Endothelial cell of umbilical vein (primary cell): Measurements from ENCODE around the gene DPPA2. TPM values are rescaled to one million over a fixed set of nuclear protein-coding genes. Genes with fewer than 3 reads are reported as not detected.

Experiments used
- BruUV-seq: library from RNA; stranded (reverse); fragments of 400-500 nt; replicated peaks from 2 replicates; lab custom pipeline; 2021; lab: Mats Ljungman, UMichigan
- CTCF ChIA-PET: fragments of 300-600, 350-600 bp; sonication (Branson Sonifier 250); formaldehyde crosslinking; loops from one replicate; lab custom pipeline; 2021; ENCODE audit warnings: antibody characterized with exemption, inconsistent platforms; lab: Charles Lee
- POLR2A ChIA-PET: fragments of 300-600, 350-600 bp; sonication (Branson Sonifier 250); formaldehyde crosslinking; loops from one replicate; lab custom pipeline; 2021; ENCODE audit warnings: antibody characterized with exemption, inconsistent platforms; lab: Charles Lee
- DNase-seq: peaks from one replicate; pipeline ENCODE4 v3.0.0-alpha.2; 2011; ENCODE audit warnings: low read depth, low spot score
- FAIRE-seq: peaks from 2 replicates; lab custom pipeline; 2011; peaks lifted over from hg19 to GRCh38; lab: Jason Lieb, UNC
- H2AFZ ChIP-seq: 2 replicates; pipeline ENCODE4 v1.6.0; 2012; ENCODE audit warnings: low read depth, low read length, control low read depth, inconsistent platforms
- H3K27ac ChIP-seq: 2 replicates; pipeline ENCODE4 v1.5.1; 2011; ENCODE audit warnings: low read depth, mild to moderate bottlenecking, control low read depth, low read length, moderate library complexity; ENCODE audit not compliant: insufficient read depth
- H3K27me3 ChIP-seq, 2 experiments: 2 replicates each; pipeline versions ENCODE4 v1.6.0 to v1.6.1; 2011; ENCODE audit warnings: low read length in 2 of 2, mixed read lengths in 1 of 2; ENCODE audit not compliant: control insufficient read depth in 2 of 2, insufficient read depth in 2 of 2
- H3K36me3 ChIP-seq, 2 experiments: 2 replicates in 1 of 2; 3 replicates in 1 of 2; pipeline ENCODE4 v1.5.1; 2011; ENCODE audit warnings: low read length in 2 of 2, mild to moderate bottlenecking in 1 of 2, moderate library complexity in 1 of 2; ENCODE audit not compliant: control insufficient read depth in 2 of 2, insufficient read depth in 2 of 2; ENCODE audit errors: extremely low read depth in 1 of 2
- H3K4me1 ChIP-seq: 3 replicates; pipeline ENCODE4 v1.5.1; 2011; ENCODE audit warnings: mild to moderate bottlenecking, low read length; ENCODE audit not compliant: control insufficient read depth, insufficient read depth; ENCODE audit errors: extremely low read depth
- H3K4me2 ChIP-seq: 2 replicates; pipeline ENCODE4 v1.6.1; 2011; ENCODE audit warnings: low read length, control low read depth, mixed read lengths; ENCODE audit not compliant: insufficient read depth
- H3K4me3 ChIP-seq, 3 experiments: fragments of 200-600 bp in 1 of 3; sonication (generic), shearing (Covaris generic) in 1 of 3; replicated peaks in 1 of 3; 2 replicates each; pipeline ENCODE4 v1.5.1; 2011 to 2016; ENCODE audit warnings: control low read depth in 3 of 3, low read length in 3 of 3, mild to moderate bottlenecking in 2 of 3, inconsistent platforms in 1 of 3, low read depth in 1 of 3, moderate library complexity in 1 of 3; ENCODE audit not compliant: insufficient read depth in 1 of 3
- H3K79me2 ChIP-seq: 2 replicates; pipeline ENCODE4 v1.6.0; 2012; ENCODE audit warnings: low read length, inconsistent platforms; ENCODE audit not compliant: control insufficient read depth, insufficient read depth
- H3K9ac ChIP-seq: replicated peaks from 2 replicates; pipeline ENCODE3; 2011; ENCODE audit warnings: low read length, control low read depth; ENCODE audit not compliant: insufficient read depth; ENCODE audit errors: extremely low read depth
- H3K9me1 ChIP-seq: replicated peaks from 3 replicates; pipeline ENCODE4 v1.6.0; 2011; ENCODE audit warnings: mild to moderate bottlenecking, low read length; ENCODE audit not compliant: control insufficient read depth, insufficient read depth; ENCODE audit errors: extremely low read depth
- H3K9me3 ChIP-seq: replicated peaks from 2 replicates; pipeline ENCODE4 v1.5.1; 2012; ENCODE audit warnings: low read length, inconsistent platforms; ENCODE audit not compliant: control insufficient read depth, insufficient read depth
- H4K20me1 ChIP-seq: replicated peaks from 2 replicates; pipeline ENCODE3; 2011; ENCODE audit warnings: mild to moderate bottlenecking, low read length; ENCODE audit not compliant: control insufficient read depth, insufficient read depth; ENCODE audit errors: extremely low read depth
- CTCF ChIP-seq, 2 donors: IDR thresholded peaks; 1 replicate in 1 of 2; 2 replicates in 1 of 2; pipeline ENCODE4 v1.5.1; 2011; ENCODE audit warnings: low read length in 2 of 2, mild to moderate bottlenecking in 2 of 2, moderate library complexity in 2 of 2, control low read depth in 1 of 2, inconsistent platforms in 1 of 2, low read depth in 1 of 2; ENCODE audit not compliant: insufficient read depth in 1 of 2; ENCODE audit errors: extremely low read depth in 1 of 2
- EZH2 ChIP-seq: IDR thresholded peaks from 2 replicates; pipeline ENCODE4 v1.6.1; 2012; ENCODE audit warnings: borderline replicate concordance, low read depth, mild to moderate bottlenecking, moderate library complexity, low read length, inconsistent platforms; ENCODE audit not compliant: severe bottlenecking
- FOS ChIP-seq: IDR thresholded peaks from 2 replicates; pipeline ENCODE4 v1.6.1; 2011; ENCODE audit warnings: mild to moderate bottlenecking, low read length, moderate library complexity, borderline replicate concordance; ENCODE audit not compliant: insufficient read depth
- GATA2 ChIP-seq: IDR thresholded peaks from 2 replicates; pipeline ENCODE4 v1.7.0; 2011; ENCODE audit warnings: low read depth, mild to moderate bottlenecking, moderate library complexity, mixed read lengths, low read length; ENCODE audit not compliant: insufficient read length, insufficient read depth
- JUN ChIP-seq: IDR thresholded peaks from 2 replicates; pipeline ENCODE4 v1.6.1; 2011; ENCODE audit warnings: borderline replicate concordance, low read depth; ENCODE audit not compliant: insufficient read length, insufficient read depth
- MAX ChIP-seq: IDR thresholded peaks from 2 replicates; pipeline ENCODE4 v1.6.1; 2011; ENCODE audit not compliant: insufficient read depth, insufficient read length
- MYC ChIP-seq: IDR thresholded peaks from one replicate; pipeline ENCODE4 v1.6.1; 2011; ENCODE audit warnings: mild to moderate bottlenecking, low read depth, low read length
- POLR2A ChIP-seq: IDR thresholded peaks from 2 replicates; pipeline ENCODE4 v1.6.1; 2012; ENCODE audit warnings: low read depth, mild to moderate bottlenecking, control low read depth, low read length
- POLR2AphosphoS5 ChIP-seq: IDR thresholded peaks from 2 replicates; pipeline ENCODE4 v1.6.1; 2012; ENCODE audit warnings: low read depth, mild to moderate bottlenecking, control low read depth, low read length, moderate library complexity; ENCODE audit not compliant: insufficient read depth
- dilution Hi-C: fragments of 300-500 bp; cut with MboI; formaldehyde crosslinking; loops from one replicate; pipeline ENCODE4 v1.15.0; 2019; ENCODE audit warnings: low sequenced_read_pairs; ENCODE audit not compliant: extremely low pct_ligation_motif_present
- intact Hi-C: fragments of 100-400 bp; cut with micrococcal nuclease; formaldehyde crosslinking; loops from one replicate; pipeline ENCODE4 v1.10.0; 2022
- polyA plus RNA-seq, 4 experiments: library from polyadenylated mRNA; depleted of rRNA in 3 of 4; stranded (reverse) in 3 of 4; unstranded in 1 of 4; fragments of >200 nt; gene quantifications; 2 replicates each; pipeline versions ENCODE4 v1.2.1 to v1.2.3, GENCODE V29; 2011 to 2012; ENCODE audit warnings: missing spikeins in 1 of 4
- total RNA-seq: library from RNA; stranded (reverse); gene quantifications from 2 replicates; pipeline ENCODE4 v1.2.3, GENCODE V29; 2021

DPPA2 gene
- total and polyA plus RNA-seq, 2 donors (not counting 3 experiments of a cell fraction or from before 2014, with no cell fraction given): not detected

DNA sequence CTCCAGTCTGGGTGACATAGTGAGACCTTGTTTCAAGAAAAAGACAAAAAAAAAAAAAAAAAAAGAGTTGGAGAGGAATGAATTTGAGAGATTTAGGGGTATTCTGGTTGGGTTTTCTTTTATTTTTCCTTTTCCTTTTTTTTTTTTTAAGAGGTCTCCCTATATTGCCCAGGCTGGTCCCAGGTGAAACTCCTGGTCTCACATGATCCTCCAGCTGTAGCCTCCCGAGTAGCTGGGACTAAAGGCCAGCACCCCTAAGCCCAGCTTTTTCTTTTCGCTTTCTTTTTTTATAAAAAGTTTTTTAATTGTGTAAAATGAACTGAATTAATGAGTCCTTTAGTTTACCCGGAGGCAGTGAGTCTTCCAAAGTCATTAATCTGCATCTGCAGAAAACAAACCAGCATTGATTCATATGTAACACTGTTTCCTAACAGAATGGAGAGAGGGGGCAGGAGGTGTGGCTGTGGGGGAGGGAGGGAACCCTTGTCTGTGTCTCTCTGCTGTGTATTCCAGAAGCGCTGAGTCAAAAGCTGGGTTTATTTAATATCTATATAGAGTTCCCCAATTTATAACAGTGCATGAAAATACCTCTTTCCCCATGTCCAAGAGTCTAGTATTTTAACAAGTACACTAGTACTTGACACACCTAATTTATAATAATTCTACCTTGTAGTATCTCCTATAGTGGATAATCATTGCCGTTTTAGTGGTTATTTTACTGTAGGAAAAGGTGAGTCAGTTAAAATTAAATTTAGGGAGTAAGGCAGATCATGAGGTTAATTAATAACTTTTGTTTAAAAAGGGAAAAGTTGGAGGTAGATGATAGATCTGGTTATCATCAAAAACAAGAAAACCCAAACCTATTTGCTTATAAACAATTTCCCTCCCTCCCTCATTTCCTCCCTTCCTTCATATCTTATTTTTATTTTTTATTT, 23.7 kb upstream of the DPPA2 start:
- Histone ChIP-seq H3K4me1 (no peaks in the 10 kb centered on the region), H3K79me2 (no peaks in the 10 kb centered on the region), H3K9ac (no peak overlapping the region), H2AFZ (no peak overlapping the region), H3K4me3 (no peak overlapping the region), H3K9me1 (no peaks in the 10 kb centered on the region), H3K27me3 (peaks cover 0 to 4% of the 10 kb centered on the region in 2 experiments), H3K36me3 (no peaks in the 10 kb centered on the region), H3K27ac (no peak overlapping the region), H3K9me3 (no peaks in the 10 kb centered on the region), H3K4me2 (no peak overlapping the region), H4K20me1 (no peaks in the 10 kb centered on the region)
- dilution Hi-C loops: no loop called here
- intact Hi-C loops: no loop called here
- DNase-seq: no peak
- TF ChIP-seq POLR2AphosphoS5: no peak
- TF ChIP-seq CTCF (IDR thresholded peaks at IDR 0.05; ENCODE audit: extremely low read depth in 1 of 2, insufficient read depth in 1 of 2, low read depth in 1 of 2, low read length in 2 of 2): no peak
- BruUV-seq: no TSS peak
- FAIRE-seq: no peak
- ChIA-PET CTCF (no interaction called here), POLR2A (no interaction called here)

GRCh38 chr3:109339197-109339596, 22.9 kb upstream of the DPPA2 start:
- ChIA-PET POLR2A (no interaction called here), CTCF (no interaction called here)
- H3K27me3 ChIP-seq: peaks cover 0 to 4% of the 10 kb centered on the region in 2 experiments
- no peaks in the 10 kb centered on the region for H3K36me3 ChIP-seq
- no peak overlapping the region for H3K27ac ChIP-seq
- FAIRE-seq (no peak), DNase-seq (no peak)
- BruUV-seq: no TSS peak
- dilution Hi-C loops: no loop called here
- H2AFZ ChIP-seq: no peak overlapping the region
- no peak overlapping the region for H3K4me2 ChIP-seq
- intact Hi-C loops: no loop called here
- H3K79me2 ChIP-seq: no peaks in the 10 kb centered on the region
- no peaks in the 10 kb centered on the region for H3K4me1 ChIP-seq
- H3K9me1 ChIP-seq: no peaks in the 10 kb centered on the region
- H4K20me1 ChIP-seq: no peaks in the 10 kb centered on the region
- TF ChIP-seq POLR2A (no peak), EZH2 (no peak), JUN (no peak), FOS (no peak), MAX (no peak), GATA2 (no peak), MYC (no peak), POLR2AphosphoS5 (no peak), CTCF (IDR thresholded peaks at IDR 0.05; ENCODE audit: extremely low read depth in 1 of 2, insufficient read depth in 1 of 2, low read depth in 1 of 2, low read length in 2 of 2) (no peak)
- H3K4me3 ChIP-seq: no peak overlapping the region
- no peak overlapping the region for H3K9ac ChIP-seq
- no peaks in the 10 kb centered on the region for H3K9me3 ChIP-seq
